Activated CD8-positive, alpha-beta memory T cell treated with anti-CD3 and anti-CD28 coated beads, Interleukin-2, amount 50 U/mL, for 4 hours (primary cell): ENCODE measurements around the gene PAPPA2.
"Not testable (repeated sequence)": the region's sequence is repeated elsewhere in the genome, so short reads cannot be mapped to it uniquely, and the experiment has no call there.

ENCODE experiments used
- DNase-seq: peaks from one replicate; pipeline ENCODE4 v3.0.0-alpha.2; 2020

Gene PAPPA2

GRCh38 chr1:176552217-176552991 is 89.4 kb downstream of the PAPPA2 start:
- DNase-seq: no peak

DNA sequence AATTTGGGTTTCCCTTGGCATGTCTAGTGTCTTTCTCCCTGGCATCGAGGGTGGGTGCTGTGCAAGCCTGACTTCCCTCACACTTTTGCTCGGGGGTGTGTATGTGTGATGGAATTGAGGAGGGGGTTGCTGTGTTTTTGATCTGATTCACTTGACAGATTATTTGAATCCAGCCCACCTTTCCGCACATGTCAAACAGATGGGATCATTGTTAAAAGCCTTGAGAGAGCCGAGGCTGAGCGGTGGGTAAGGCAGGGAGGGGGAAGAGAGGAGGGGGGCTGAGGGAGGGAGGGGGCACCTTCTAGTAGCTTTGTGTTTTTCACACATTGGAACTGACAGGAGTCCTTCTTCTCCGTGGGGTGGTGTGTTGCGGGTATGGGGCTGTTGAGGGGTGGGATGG is 90.0 kb downstream of the PAPPA2 start:
- no peak for DNase-seq

GRCh38 chr1:176556288-176556687 is 93.3 kb downstream of the PAPPA2 start:
- no peak for DNase-seq

DNA sequence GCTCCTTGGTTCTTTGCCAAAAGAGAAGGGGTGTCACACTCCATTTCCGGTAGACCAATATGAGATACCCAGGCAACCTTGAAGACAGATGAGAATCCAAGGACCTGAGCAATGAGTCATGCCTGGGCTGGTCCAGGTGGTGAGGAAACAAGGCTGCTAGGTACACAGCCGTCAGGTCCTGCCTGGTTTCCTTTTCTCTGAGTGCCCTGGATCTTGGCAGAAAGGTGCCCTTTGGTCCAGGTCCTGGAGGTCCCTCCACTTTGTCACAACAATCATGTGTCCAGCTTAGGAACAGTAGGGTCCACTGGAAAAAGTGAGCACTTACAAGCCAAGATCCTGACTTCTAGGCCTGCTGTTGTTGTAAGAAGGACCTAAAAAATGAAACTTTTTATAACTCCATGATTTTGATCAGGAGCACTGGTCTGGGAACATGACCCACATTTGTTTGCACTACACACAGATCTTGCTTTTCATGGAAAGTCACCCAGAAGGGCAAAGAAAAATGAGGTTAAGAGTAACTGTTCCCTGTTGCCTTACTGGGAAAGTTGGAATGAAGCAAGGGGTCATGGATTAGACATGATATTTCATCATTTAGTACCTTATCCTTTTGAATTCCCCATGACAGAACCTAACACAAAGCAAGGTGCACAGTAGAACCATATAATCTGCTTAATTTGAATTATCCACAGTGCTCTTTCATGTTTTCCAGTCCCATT is 94.7 kb downstream of the PAPPA2 start:
- DNase-seq: no peak

- no peak for DNase-seq
Measured at GRCh38 chr1:176558561-176558960, 95.6 kb downstream of the PAPPA2 start.

- no peak for DNase-seq
Measured at GRCh38 chr1:176559474-176559873, 96.5 kb downstream of the PAPPA2 start.

DNA sequence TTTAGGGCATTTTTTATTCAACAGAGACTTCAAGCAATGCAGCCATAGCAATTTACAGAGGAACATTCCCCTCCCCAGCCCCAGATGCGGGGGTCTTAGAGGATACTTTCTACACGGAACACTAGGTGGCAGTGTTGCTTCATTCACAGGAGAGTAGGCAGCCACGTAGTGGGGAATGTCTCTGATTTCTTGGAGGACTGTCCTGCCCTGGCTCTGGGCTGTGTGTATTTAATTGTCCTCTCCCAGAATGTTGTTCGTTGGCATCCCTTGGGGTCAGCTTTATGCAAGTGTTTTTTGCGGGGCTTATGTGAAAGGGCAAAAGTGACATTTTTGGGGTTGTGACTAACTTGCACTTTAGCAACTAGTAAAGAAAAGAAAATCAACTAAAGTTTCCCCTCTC is 96.9 kb downstream of the PAPPA2 start:
- no peak for DNase-seq

- no peak for DNase-seq
Measured at GRCh38 chr1:176560681-176561080, 97.7 kb downstream of the PAPPA2 start.

DNA sequence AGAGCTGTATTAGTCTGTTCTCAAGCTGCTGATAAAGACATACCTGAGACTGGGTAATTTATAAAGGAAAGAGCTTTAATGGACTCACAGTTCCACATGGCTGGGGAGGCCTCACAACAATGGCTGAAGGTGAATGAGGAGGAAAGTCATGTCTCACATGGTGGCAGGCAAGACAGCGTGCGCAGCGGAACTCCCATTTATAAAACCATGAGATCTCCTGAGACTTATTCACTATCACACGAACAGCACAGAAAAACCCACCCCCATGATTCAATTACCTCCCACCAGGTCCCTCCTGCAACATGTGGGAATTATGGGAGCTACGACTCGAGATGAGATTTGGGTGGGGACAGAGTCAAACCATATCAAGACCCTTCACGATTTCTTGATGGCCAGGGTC is 98.8 kb downstream of the PAPPA2 start:
- not testable (repeated sequence) for DNase-seq

GRCh38 chr1:176566004-176566975 is 103.3 kb downstream of the PAPPA2 start:
- DNase-seq: no peak

GRCh38 chr1:176567190-176567794 is 104.3 kb downstream of the PAPPA2 start:
- DNase-seq: no peak

GRCh38 chr1:176568185-176568584 is 105.2 kb downstream of the PAPPA2 start:
- no peak for DNase-seq

DNA sequence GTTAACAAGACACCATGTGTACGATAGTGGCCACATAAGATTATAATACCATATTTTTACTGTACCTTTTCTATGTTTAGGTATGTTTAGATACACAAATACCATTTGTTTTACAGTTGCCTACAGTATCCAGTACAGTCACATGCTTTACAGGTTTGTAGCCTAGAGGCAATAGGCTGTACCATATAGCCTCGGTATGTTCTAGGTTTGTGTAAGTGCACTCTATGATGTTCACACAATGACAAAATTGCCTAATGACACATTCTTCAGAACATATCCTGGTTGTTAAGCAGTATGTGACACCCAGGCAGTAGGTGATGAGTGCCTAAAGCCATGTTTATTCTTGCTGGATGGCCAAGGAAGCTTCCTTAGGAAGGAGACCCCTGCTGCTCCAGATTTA is 111.8 kb downstream of the PAPPA2 start:
- no peak for DNase-seq

DNA sequence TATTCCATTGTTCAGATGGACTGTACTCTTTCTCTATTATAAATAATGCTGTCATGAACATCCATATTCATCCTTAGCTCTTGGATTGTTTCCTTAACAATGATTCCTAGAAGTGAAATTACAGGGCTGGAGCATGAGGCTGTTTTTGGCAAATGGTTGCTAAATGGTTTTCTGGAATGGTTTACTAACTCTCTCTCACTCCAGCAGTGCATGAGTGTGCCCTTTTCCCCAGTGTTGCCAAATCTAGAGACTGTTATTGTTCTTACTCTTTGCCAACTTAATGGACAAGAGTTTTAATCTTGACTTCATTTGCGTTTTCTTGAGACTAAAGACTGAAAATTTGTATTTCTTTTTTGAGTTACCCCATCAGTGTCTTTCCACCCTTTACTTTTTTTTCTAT is 113.0 kb downstream of the PAPPA2 start:
- DNase-seq: no peak

DNA sequence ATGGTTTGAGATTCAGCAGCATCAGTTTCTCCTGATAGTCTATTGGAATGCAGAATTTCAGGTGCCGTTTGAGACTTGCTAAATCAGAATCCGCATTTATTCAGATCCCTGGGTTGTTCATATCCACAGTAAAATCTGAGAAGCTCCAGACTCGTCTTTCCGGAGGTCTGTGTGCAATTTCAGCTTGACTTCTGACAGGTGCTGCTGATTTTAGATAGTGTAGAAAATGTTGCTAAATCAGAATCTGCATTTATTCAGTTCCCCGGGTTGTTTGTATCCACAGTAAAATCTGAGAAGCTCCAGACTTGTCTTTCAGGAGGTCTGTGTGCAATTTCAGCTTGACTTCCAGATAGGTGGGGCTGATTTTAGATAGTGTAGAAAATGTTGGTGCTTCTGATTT is 113.7 kb downstream of the PAPPA2 start:
- no peak for DNase-seq

DNA sequence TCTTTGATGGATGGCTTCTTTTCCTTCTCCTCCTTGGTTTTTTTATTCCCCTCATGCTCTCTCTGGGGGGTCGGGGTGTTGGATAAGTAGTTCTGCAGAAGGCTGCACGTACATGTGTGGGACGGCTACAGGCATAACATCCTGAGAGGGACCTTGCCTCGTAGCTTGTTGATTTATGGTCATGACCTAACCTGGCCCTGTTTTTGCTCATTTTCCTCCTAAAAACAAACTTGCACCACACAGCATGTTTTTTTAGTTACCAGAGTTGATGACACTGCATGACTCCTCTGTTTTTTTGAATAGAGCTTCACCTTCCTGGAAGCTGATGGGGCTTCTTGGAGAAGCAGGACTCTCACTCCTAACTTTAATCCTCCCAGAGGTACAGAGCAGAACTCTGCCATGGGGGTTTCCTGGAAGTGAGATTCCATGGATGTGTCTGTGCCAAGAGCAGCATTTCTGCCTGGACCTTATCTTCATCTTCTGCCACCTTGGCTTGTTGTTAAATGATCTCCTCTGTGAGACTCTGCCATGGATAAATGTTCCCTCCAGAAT is 114.7 kb downstream of the PAPPA2 start:
- DNase-seq: no peak

- DNase-seq: no peak
Measured at GRCh38 chr1:176579087-176579486, 116.1 kb downstream of the PAPPA2 start.

GRCh38 chr1:176595217-176595616 is 132.2 kb downstream of the PAPPA2 start:
- no peak for DNase-seq

DNA sequence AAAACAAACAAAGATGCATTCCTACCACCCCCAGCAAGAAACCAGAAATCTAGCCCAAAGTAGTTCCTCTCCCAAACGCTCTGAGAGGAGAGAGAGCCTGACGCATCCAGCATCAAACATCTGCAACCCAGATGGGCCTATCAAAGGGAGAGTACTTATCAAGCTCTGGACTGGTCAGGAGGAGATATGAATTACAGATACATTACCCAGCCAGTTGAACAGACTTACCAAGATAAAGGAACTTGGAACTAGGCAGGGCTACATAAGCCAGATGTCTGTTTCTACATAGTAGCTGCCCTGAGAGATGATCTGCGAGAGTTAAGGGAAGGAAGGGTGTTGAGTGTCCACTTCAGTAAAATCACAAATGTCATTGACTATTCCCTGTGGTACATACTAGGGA is 138.4 kb downstream of the PAPPA2 start:
- DNase-seq: no peak

DNA sequence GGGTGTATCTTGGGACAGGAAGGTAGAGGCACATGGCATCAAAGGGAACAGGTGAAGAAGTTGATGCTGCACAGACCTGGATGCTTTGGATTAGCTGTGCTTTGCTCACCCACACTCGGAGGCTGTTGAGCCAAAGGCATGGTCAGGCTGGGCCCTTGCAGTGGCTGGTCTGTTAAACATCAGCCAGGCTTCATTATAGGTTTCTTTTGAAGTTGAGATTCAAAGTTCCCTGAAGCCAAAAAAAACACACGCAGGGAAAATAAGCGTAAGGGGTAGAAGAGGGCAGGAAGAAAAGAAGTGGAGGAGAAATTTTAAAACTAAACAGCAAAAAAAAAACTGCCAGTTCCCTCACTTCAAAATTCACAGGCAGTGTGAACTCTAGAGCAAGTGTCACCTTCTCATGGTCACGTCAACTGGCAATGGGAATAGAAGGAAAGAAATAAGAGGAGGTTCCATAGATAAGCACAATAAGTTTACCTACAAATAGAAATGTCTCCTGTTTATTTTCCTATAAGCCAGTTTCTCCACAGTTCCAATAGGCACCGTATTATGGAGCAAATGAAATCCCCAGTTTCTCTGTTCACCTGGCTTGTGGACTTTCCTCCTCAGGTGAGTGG is 139.5 kb downstream of the PAPPA2 start:
- no peak for DNase-seq

GRCh38 chr1:176603696-176604095 is 140.7 kb downstream of the PAPPA2 start:
- no peak for DNase-seq

GRCh38 chr1:176604461-176604860 is 141.5 kb downstream of the PAPPA2 start:
- no peak for DNase-seq
